ENCODE measurements around the gene ADAMTS4. TPM values are rescaled to one million over a fixed set of nuclear protein-coding genes. Genes with fewer than 3 reads are reported as not detected.

ADAMTS4 gene
- total RNA-seq, 1 experiment from 2014 or later: 7.0 TPM

- H3K4me2 ChIP-seq (ENCODE audit: insufficient read depth, insufficient read length, low read length): peak overlapping the region; percentile 70
- no peak overlapping the region for H2BK20ac ChIP-seq (ENCODE audit: low read depth, low read length, poor library complexity, severe bottlenecking)
- H3K27me3 Mint-ChIP-seq (ENCODE audit: low read depth): no peaks in the 10 kb centered on the region; the same call in 1 of the 2 replicates
- no peak overlapping the region for H3K4ac ChIP-seq (ENCODE audit: low read depth, low read length)
- no peaks in the 10 kb centered on the region for H3K79me1 ChIP-seq (ENCODE audit: insufficient read depth, low read depth, low read length, poor library complexity, severe bottlenecking)
- no peak overlapping the region for H3K23ac ChIP-seq (ENCODE audit: insufficient read length, low read depth, low read length)
- H3K9me3 Mint-ChIP-seq: no peaks in the 10 kb centered on the region
- H2AK5ac ChIP-seq (ENCODE audit: insufficient read length, low read length): no peak overlapping the region
- peaks cover 23 to 64% (median 49%) of the 10 kb centered on the region in 3 experiments for H3K36me3 Mint-ChIP-seq (ENCODE audit: insufficient read depth in 1 of 3, low read depth in 3 of 3)
- peak overlapping the region in 1 of 3 experiments; percentile 97; a peak in 1 of 7 replicates for H3K27ac Mint-ChIP-seq
- H2AFZ ChIP-seq (ENCODE audit: low read length): no peak overlapping the region
- WGBS (ENCODE audit: extremely low coverage, insufficient read length, low lambda C conversion rate): no CpG with 5 or more reads among the region's 14 CpGs
- H3K4me1 Mint-ChIP-seq: peaks cover 21 to 26% of the 10 kb centered on the region in 2 experiments
- no peaks in the 10 kb centered on the region for H3K4me1 ChIP-seq (ENCODE audit: insufficient read depth, low read length)
- no peak overlapping the region for H2BK120ac ChIP-seq (ENCODE audit: low read depth, low read length, poor library complexity, severe bottlenecking)
- no peaks in the 10 kb centered on the region for H4K20me1 ChIP-seq (ENCODE audit: control insufficient read depth, insufficient read depth, insufficient read length)
- no peak overlapping the region for H4K8ac ChIP-seq (replicated peaks; ENCODE audit: insufficient read length, low read depth, low read length)
- H3K27ac ChIP-seq (ENCODE audit: insufficient read length, low read depth, low read length): no peak overlapping the region
- H3K4me3 Mint-ChIP-seq: peak overlapping the region; percentile 90
- no peak overlapping the region for H3K18ac ChIP-seq (ENCODE audit: insufficient read length, low read depth, low read length)
- no peak overlapping the region for H3K56ac ChIP-seq (ENCODE audit: insufficient read length, low read depth, low read length)
- H2BK12ac ChIP-seq (ENCODE audit: insufficient read length, low read depth, low read length): no peak overlapping the region
- H2BK15ac ChIP-seq (ENCODE audit: low read depth, low read length): no peak overlapping the region
- H3K27me3 ChIP-seq (ENCODE audit: insufficient read depth, low read length): no peaks in the 10 kb centered on the region
- H3K14ac ChIP-seq (ENCODE audit: insufficient read depth, low read length): no peak overlapping the region
- H3K23me2 ChIP-seq (ENCODE audit: insufficient read length, low read depth, low read length, poor library complexity, severe bottlenecking): peaks cover 12% of the 10 kb centered on the region
- H2BK5ac ChIP-seq (ENCODE audit: insufficient read length, low read length): no peak overlapping the region
- H3K9ac ChIP-seq (ENCODE audit: extremely low read depth, insufficient read length, low read length): no peak overlapping the region
- TF ChIP-seq, protein P1, sequence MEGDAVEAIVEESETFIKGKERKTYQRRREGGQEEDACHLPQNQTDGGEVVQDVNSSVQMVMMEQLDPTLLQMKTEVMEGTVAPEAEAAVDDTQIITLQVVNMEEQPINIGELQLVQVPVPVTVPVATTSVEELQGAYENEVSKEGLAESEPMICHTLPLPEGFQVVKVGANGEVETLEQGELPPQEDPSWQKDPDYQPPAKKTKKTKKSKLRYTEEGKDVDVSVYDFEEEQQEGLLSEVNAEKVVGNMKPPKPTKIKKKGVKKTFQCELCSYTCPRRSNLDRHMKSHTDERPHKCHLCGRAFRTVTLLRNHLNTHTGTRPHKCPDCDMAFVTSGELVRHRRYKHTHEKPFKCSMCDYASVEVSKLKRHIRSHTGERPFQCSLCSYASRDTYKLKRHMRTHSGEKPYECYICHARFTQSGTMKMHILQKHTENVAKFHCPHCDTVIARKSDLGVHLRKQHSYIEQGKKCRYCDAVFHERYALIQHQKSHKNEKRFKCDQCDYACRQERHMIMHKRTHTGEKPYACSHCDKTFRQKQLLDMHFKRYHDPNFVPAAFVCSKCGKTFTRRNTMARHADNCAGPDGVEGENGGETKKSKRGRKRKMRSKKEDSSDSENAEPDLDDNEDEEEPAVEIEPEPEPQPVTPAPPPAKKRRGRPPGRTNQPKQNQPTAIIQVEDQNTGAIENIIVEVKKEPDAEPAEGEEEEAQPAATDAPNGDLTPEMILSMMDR (conservative IDR thresholded peaks at IDR 0.05): no peak
- no peaks in the 10 kb centered on the region for H3K9me3 ChIP-seq (ENCODE audit: control insufficient read depth, low read depth, low read length)
- no peak for DNase-seq
- H4K5ac ChIP-seq (ENCODE audit: insufficient read length, low read depth, low read length): no peak overlapping the region
- no peaks in the 10 kb centered on the region for H3K79me2 ChIP-seq (ENCODE audit: insufficient read depth, low read length)
- H3T11ph ChIP-seq (ENCODE audit: low read length): no peak overlapping the region
- no peak overlapping the region for H4K91ac ChIP-seq (ENCODE audit: insufficient read length, low read depth, low read length)
Observed at GRCh38 chr1:161164901-161165610, 33.8 kb downstream of the ADAMTS4 start.
